Hepatocyte (in vitro differentiated cells): ENCODE data around the gene C11orf52.

ENCODE experiments used
- CTCF ChIP-seq: fragments of 200-600 bp; sonication (generic); IDR thresholded peaks from 2 replicates; pipeline ENCODE4 v1.5.1; 2016; ENCODE audit warnings: antibody characterized with exemption, mild to moderate bottlenecking; ENCODE audit not compliant: poor library complexity
- EZH2 ChIP-seq: fragments of 200-600 bp; sonication (generic); IDR thresholded peaks from 2 replicates; pipeline ENCODE4 v1.6.1; 2016; ENCODE audit warnings: antibody characterized with exemption, mild to moderate bottlenecking, borderline replicate concordance
- EZH2phosphoT487 ChIP-seq: fragments of 200-600 bp; sonication (generic); IDR thresholded peaks from one replicate; pipeline ENCODE4 v1.6.1; 2018; ENCODE audit warnings: antibody characterized with exemption, mild to moderate bottlenecking, low read depth, moderate library complexity; ENCODE audit not compliant: unreplicated experiment, severe bottlenecking

GRCh38 chr11:111967649-111968048, 48.9 kb downstream of the C11orf52 start:
- TF ChIP-seq CTCF (no peak), EZH2 (no peak), EZH2phosphoT487 (no peak)
